GM12878 (cell line): ENCODE measurements around the gene TAGLN. TPM values are rescaled to one million over a fixed set of nuclear protein-coding genes. Genes with fewer than 3 reads are reported as not detected.

Experiments
- ATAC-seq: fragments of 200-7000 bp; cut with Tn5 transposase; 3 replicates; pipeline ENCODE4 v1.9.1; 2020; ENCODE audit warnings: mild to moderate bottlenecking, moderate library complexity
- BruUV-seq: library from RNA; stranded (reverse); fragments of 400-500 nt; replicated peaks from 2 replicates; lab custom pipeline; 2021; lab: Mats Ljungman, UMichigan
- CTCF ChIA-PET: fragments of 300-600 bp; sonication (Branson Sonifier 250); formaldehyde crosslinking; extraction: SDS; loops from one replicate; lab custom pipeline; 2021; ENCODE audit warnings: inconsistent platforms; lab: Yijun Ruan, JAX
- POLR2A ChIA-PET: fragments of 350-600 bp; formaldehyde crosslinking; extraction: SDS; loops from one replicate; lab custom pipeline; 2021; ENCODE audit warnings: inconsistent platforms; lab: Charles Lee
- RAD21 ChIA-PET: fragments of 300-600 bp; sonication (Branson Sonifier 250); formaldehyde crosslinking; loops from one replicate; lab custom pipeline; 2023; ENCODE audit warnings: antibody characterized with exemption; ENCODE audit not compliant: unreplicated experiment; lab: Charles Lee
- SMC1A ChIA-PET: fragments of 300-600 bp; sonication (Branson Sonifier 250); formaldehyde crosslinking; loops from one replicate; lab custom pipeline; 2023; ENCODE audit not compliant: unreplicated experiment, uncharacterized antibody; lab: Charles Lee
- DNase-seq: peaks from one replicate; pipeline ENCODE4 v3.0.0-alpha.2; 2011; ENCODE audit warnings: low read depth, low spot score
- FAIRE-seq: peaks from 3 replicates; lab custom pipeline; 2011; peaks lifted over from hg19 to GRCh38; lab: Jason Lieb, UNC
- H2AFZ ChIP-seq: 2 replicates; pipeline ENCODE4 v1.6.0; 2011; ENCODE audit warnings: low read depth, low read length, control low read depth; ENCODE audit not compliant: control insufficient read depth
- H3K27ac ChIP-seq: 2 replicates; pipeline ENCODE4 v1.5.1; 2011; ENCODE audit warnings: control low read depth; ENCODE audit not compliant: control insufficient read depth, insufficient read depth
- H3K27me3 ChIP-seq, 2 experiments: replicated peaks in 1 of 2; 2 replicates each; pipeline versions ENCODE4 v1.6.0 to v1.6.1; 2011; ENCODE audit warnings: low read length in 1 of 2; ENCODE audit not compliant: control insufficient read depth in 2 of 2, insufficient read depth in 2 of 2
- H3K36me3 ChIP-seq, 2 experiments: 2 replicates each; pipeline ENCODE4 v1.5.1; 2011; ENCODE audit warnings: low read length in 1 of 2; ENCODE audit not compliant: control insufficient read depth in 2 of 2, insufficient read depth in 2 of 2
- H3K4me1 ChIP-seq: 2 replicates; pipeline ENCODE4 v1.6.1; 2011; ENCODE audit warnings: mild to moderate bottlenecking, low read length, moderate library complexity, mixed read lengths; ENCODE audit not compliant: control insufficient read depth, insufficient read depth
- H3K4me2 ChIP-seq: 2 replicates; pipeline ENCODE4 v1.6.0; 2011; ENCODE audit warnings: control low read depth; ENCODE audit not compliant: control insufficient read depth, insufficient read depth
- H3K4me3 ChIP-seq: fragments of 200-600 bp; sonication (generic); 2 replicates; pipeline ENCODE4 v1.5.1; 2016
- H3K79me2 ChIP-seq: 2 replicates; pipeline ENCODE4 v1.6.0; 2011; ENCODE audit warnings: low read length; ENCODE audit not compliant: control insufficient read depth, insufficient read depth
- H3K9ac ChIP-seq: 2 replicates; pipeline ENCODE4 v1.8.0; 2011; ENCODE audit warnings: low read length, control low read depth, mixed read lengths; ENCODE audit not compliant: control insufficient read depth, insufficient read depth
- H3K9me3 ChIP-seq: replicated peaks from 3 replicates; pipeline ENCODE4 v1.5.1; 2011; ENCODE audit warnings: mild to moderate bottlenecking, low read length; ENCODE audit not compliant: control insufficient read depth, insufficient read depth
- H4K20me1 ChIP-seq: 2 replicates; pipeline ENCODE4 v1.6.0; 2011; ENCODE audit not compliant: control insufficient read depth, insufficient read depth
- ATF3 ChIP-seq: IDR thresholded peaks from 2 replicates; pipeline ENCODE4 v1.6.1; 2011; ENCODE audit warnings: low read depth, mild to moderate bottlenecking, low read length, moderate library complexity, borderline replicate concordance; ENCODE audit errors: extremely low read depth
- BCL11A ChIP-seq: IDR thresholded peaks from 2 replicates; pipeline ENCODE4 v1.6.1; 2011; ENCODE audit warnings: low read depth, low read length
- CREB1 ChIP-seq: IDR thresholded peaks from 2 replicates; pipeline ENCODE4 v1.6.1; 2012; ENCODE audit warnings: low read depth, mild to moderate bottlenecking, inconsistent platforms
- FOXM1 ChIP-seq: IDR thresholded peaks from 2 replicates; pipeline ENCODE4 v1.6.1; 2012; ENCODE audit warnings: low read depth, mild to moderate bottlenecking, inconsistent platforms, low read length, moderate library complexity
- HDGF ChIP-seq: fragments of 450-650 bp; IDR thresholded peaks from 2 replicates; pipeline ENCODE4 v1.6.1; 2016; ENCODE audit warnings: antibody characterized with exemption
- IKZF2 ChIP-seq, 2 experiments: fragments of 450-650 bp; IDR thresholded peaks; 2 replicates each; pipeline ENCODE4 v1.6.1; 2017; ENCODE audit warnings: mild to moderate bottlenecking in 2 of 2, moderate library complexity in 2 of 2
- KAT2A ChIP-seq: conservative IDR thresholded peaks from 2 replicates; pipeline ENCODE4 v1.6.1; 2011; ENCODE audit warnings: low read depth, low read length; ENCODE audit not compliant: control insufficient read depth
- KLF5 ChIP-seq: fragments of 450-650 bp; IDR thresholded peaks from 2 replicates; pipeline ENCODE4 v1.6.1; 2014; ENCODE audit warnings: mild to moderate bottlenecking; ENCODE audit not compliant: partially characterized antibody
- MTA3 ChIP-seq: IDR thresholded peaks from 2 replicates; pipeline ENCODE4 v1.6.1; 2012; ENCODE audit warnings: low read length, inconsistent platforms, borderline replicate concordance
- NBN ChIP-seq: fragments of 450-650 bp; IDR thresholded peaks from 2 replicates; pipeline ENCODE4 v1.6.1; 2016
- NR2C2 ChIP-seq: IDR thresholded peaks from 2 replicates; pipeline ENCODE4 v1.6.1; 2011; ENCODE audit warnings: borderline replicate concordance, low read depth; ENCODE audit not compliant: control insufficient read depth, insufficient read length
- RCOR1 ChIP-seq: conservative IDR thresholded peaks from 2 replicates; pipeline ENCODE4 v1.6.1; 2012; ENCODE audit warnings: low read depth, low read length, improper control_type of control experiment
- SMARCA5 ChIP-seq: fragments of 450-650 bp; IDR thresholded peaks from 2 replicates; pipeline ENCODE4 v1.6.1; 2017; ENCODE audit warnings: mild to moderate bottlenecking
- SRF ChIP-seq, 2 experiments: IDR thresholded peaks; 2 replicates each; pipeline ENCODE4 v1.6.1; 2011; ENCODE audit warnings: low read depth in 2 of 2, low read length in 2 of 2, mild to moderate bottlenecking in 1 of 2, moderate library complexity in 1 of 2
- STAT3 ChIP-seq: IDR thresholded peaks from 2 replicates; pipeline ENCODE4 v1.6.1; 2011; ENCODE audit warnings: low read depth, low read length, improper control_type of control experiment
- SUZ12 ChIP-seq: fragments of 200-600 bp; sonication (generic); IDR thresholded peaks from one replicate; pipeline ENCODE4 v1.6.1; 2018; ENCODE audit warnings: antibody characterized with exemption, mild to moderate bottlenecking; ENCODE audit not compliant: unreplicated experiment
- ZNF274 ChIP-seq: IDR thresholded peaks from one replicate; pipeline ENCODE4 v1.8.0; 2011; ENCODE audit not compliant: insufficient read length, insufficient read depth
- ZNF384 ChIP-seq: IDR thresholded peaks from 2 replicates; pipeline ENCODE4 v1.6.1; 2012; ENCODE audit warnings: low read depth, mild to moderate bottlenecking, low read length, improper control_type of control experiment, borderline replicate concordance
- WGBS: methylation state at CpG from one replicate; pipeline ENCODE4 v1.1.6; 2016; ENCODE audit warnings: low lambda C conversion rate; ENCODE audit not compliant: insufficient replicate concordance, insufficient coverage; ENCODE audit errors: missing lambda C conversion rate; 5-methylcytosine and 5-hydroxymethylcytosine counted together
- in situ Hi-C: fragments of 300-500 bp; cut with MboI; formaldehyde crosslinking; loops from 9 replicates; pipeline ENCODE4 v1.14.3; 2018; ENCODE audit warnings: mixed read lengths
- intact Hi-C: fragments of 100-400 bp; cut with micrococcal nuclease; formaldehyde crosslinking; loops from one replicate; pipeline ENCODE4 v1.14.2; 2022; ENCODE audit not compliant: unreplicated experiment
- polyA plus RNA-seq, 11 experiments: library from polyadenylated mRNA; depleted of rRNA in 4 of 11; unstranded in 6 of 11; stranded (reverse) in 5 of 11; fragments of >200 nt; fragmentation: Nextera tagmentation in 4 of 11; fragmentation: Illumina TruSeq in 1 of 11; extraction: Ambion mirVana in 4 of 11; extraction: Trizol in 1 of 11; gene quantifications; 1 replicate in 1 of 11; 2 replicates in 10 of 11; pipeline versions ENCODE4 v1.2.1 to v1.2.3, GENCODE V29; 2011 to 2016; ENCODE audit warnings: inconsistent platforms in 2 of 11, missing spikeins in 2 of 11, low read depth in 1 of 11
- total RNA-seq, 4 experiments: library from RNA; depleted of rRNA in 3 of 4; stranded (reverse); fragments of >200 nt in 3 of 4; fragmentation: Illumina TruSeq in 1 of 4; extraction: Trizol in 1 of 4; gene quantifications; 2 replicates each; pipeline versions ENCODE4 v1.2.1 to v1.2.3, GENCODE V29; 2013 to 2021
- TF ChIP-seq, protein P1 (sequence below): fragments of 450-650 bp; conservative IDR thresholded peaks from 2 replicates; pipeline ENCODE4 v1.6.1; 2017; ENCODE audit warnings: mild to moderate bottlenecking, moderate library complexity
- TF ChIP-seq, protein P2 (sequence below): IDR thresholded peaks from 2 replicates; pipeline ENCODE4 v1.6.1; 2011; ENCODE audit warnings: low read depth, low read length, improper control_type of control experiment, borderline replicate concordance

Gene TAGLN
- total and polyA plus RNA-seq, 10 of the 15 experiments (the other 5 are each of a cell fraction or from before 2014, with no cell fraction given) = 0.26 to 4.6 (median 1.7) TPM

DNA sequence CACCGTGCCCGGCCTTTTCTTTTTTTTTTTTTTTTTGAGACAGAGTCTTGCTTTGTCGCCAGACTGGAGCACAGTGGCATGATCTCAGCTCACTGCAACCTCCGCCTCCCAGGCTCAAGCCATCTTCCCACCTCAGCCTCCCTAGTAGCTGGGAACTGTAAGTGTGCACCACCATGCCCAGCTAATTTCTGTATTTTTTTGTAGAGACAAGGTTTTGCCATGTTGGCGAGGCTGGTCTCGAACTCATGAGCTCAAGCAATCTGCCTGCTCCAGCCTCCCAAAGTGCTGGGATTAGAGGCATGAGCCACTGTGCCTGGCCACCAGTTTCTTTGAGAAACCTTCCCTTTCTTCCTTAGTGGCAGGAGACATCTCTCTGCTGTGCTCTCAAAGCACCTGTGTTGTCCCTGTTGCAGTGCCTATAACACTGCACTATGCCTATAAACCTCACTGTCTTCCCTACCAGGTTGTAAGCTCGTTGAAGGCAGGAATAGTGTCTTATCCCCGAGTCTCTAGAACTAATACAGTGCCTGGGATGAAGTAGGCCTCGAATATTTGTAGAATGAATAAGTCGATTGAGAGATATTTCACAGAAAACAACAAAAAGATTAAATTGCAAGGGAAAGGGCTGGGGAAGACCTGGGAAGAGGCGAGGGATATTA, 13.7 kb downstream of the TAGLN start (continued):
- no peak for TF ChIP-seq BCL11A
- TF ChIP-seq IKZF2 (IDR thresholded peaks at IDR 0.05) = no peak

GRCh38 chr11:117214404-117215110, 15.4 kb downstream of the TAGLN start:
- no peaks in the 10 kb centered on the region for H3K9me3 ChIP-seq
- no peak overlapping the region for H3K9ac ChIP-seq
- peaks cover 14 to 35% of the 10 kb centered on the region in 2 experiments for H3K36me3 ChIP-seq
- H3K4me2 ChIP-seq = no peak overlapping the region
- FAIRE-seq (no peak), ATAC-seq (no peak), DNase-seq (no peak)
- H4K20me1 ChIP-seq = no peaks in the 10 kb centered on the region
- no peak overlapping the region for H3K27ac ChIP-seq
- SMC1A ChIA-PET = interaction anchor here (0.7 to 1.5 kb wide), 2 partner anchors 13 to 35 kb away, joined by 3 to 5 read pairs; no protein-coding TSS in a partner anchor
- RAD21 ChIA-PET = no interaction called here
- POLR2A ChIA-PET = interaction anchor here (0.5 to 0.6 kb wide), 3 partner anchors 53 to 721 kb away, joined by 4 to 6 read pairs (median 4); no protein-coding TSS in a partner anchor
- H3K4me1 ChIP-seq = no peaks in the 10 kb centered on the region; the same call in 1 of the 2 replicates
- H2AFZ ChIP-seq = no peak overlapping the region
- no peaks in the 10 kb centered on the region for H3K27me3 ChIP-seq
- no peak overlapping the region for H3K4me3 ChIP-seq
- H3K79me2 ChIP-seq = no peaks in the 10 kb centered on the region
- CTCF ChIA-PET = interaction anchor here (2.1 kb wide), 2 partner anchors 12 to 34 kb away, joined by 7 to 8 read pairs; no protein-coding TSS in a partner anchor
- 85% methylated on average over 7 of the region's 7 CpGs for WGBS
- intact Hi-C loops (no loop called here), in situ Hi-C loops (no loop called here)
- no TSS peak for BruUV-seq
- TF ChIP-seq SMARCA5 (no peak), SRF (IDR thresholded peaks at IDR 0.05; ENCODE audit: low read depth in 2 of 2, low read length in 2 of 2) (no peak), NBN (no peak), FOXM1 (no peak), CREB1 (no peak), SUZ12 (no peak), ZNF384 (no peak), KLF5 (no peak), NR2C2 (no peak), ZNF274 (no peak), STAT3 (no peak), RCOR1 (no peak), ATF3 (no peak), MTA3 (no peak), HDGF (no peak), KAT2A (no peak)
- TF ChIP-seq, protein P1, sequence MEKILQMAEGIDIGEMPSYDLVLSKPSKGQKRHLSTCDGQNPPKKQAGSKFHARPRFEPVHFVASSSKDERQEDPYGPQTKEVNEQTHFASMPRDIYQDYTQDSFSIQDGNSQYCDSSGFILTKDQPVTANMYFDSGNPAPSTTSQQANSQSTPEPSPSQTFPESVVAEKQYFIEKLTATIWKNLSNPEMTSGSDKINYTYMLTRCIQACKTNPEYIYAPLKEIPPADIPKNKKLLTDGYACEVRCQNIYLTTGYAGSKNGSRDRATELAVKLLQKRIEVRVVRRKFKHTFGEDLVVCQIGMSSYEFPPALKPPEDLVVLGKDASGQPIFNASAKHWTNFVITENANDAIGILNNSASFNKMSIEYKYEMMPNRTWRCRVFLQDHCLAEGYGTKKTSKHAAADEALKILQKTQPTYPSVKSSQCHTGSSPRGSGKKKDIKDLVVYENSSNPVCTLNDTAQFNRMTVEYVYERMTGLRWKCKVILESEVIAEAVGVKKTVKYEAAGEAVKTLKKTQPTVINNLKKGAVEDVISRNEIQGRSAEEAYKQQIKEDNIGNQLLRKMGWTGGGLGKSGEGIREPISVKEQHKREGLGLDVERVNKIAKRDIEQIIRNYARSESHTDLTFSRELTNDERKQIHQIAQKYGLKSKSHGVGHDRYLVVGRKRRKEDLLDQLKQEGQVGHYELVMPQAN = no peak
- TF ChIP-seq, protein P2, sequence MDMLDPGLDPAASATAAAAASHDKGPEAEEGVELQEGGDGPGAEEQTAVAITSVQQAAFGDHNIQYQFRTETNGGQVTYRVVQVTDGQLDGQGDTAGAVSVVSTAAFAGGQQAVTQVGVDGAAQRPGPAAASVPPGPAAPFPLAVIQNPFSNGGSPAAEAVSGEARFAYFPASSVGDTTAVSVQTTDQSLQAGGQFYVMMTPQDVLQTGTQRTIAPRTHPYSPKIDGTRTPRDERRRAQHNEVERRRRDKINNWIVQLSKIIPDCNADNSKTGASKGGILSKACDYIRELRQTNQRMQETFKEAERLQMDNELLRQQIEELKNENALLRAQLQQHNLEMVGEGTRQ = no peak
